ENCODE measurements around the gene STXBP4.

Gene STXBP4, protein sequence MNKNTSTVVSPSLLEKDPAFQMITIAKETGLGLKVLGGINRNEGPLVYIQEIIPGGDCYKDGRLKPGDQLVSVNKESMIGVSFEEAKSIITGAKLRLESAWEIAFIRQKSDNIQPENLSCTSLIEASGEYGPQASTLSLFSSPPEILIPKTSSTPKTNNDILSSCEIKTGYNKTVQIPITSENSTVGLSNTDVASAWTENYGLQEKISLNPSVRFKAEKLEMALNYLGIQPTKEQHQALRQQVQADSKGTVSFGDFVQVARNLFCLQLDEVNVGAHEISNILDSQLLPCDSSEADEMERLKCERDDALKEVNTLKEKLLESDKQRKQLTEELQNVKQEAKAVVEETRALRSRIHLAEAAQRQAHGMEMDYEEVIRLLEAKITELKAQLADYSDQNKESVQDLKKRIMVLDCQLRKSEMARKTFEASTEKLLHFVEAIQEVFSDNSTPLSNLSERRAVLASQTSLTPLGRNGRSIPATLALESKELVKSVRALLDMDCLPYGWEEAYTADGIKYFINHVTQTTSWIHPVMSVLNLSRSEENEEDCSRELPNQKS

DNA sequence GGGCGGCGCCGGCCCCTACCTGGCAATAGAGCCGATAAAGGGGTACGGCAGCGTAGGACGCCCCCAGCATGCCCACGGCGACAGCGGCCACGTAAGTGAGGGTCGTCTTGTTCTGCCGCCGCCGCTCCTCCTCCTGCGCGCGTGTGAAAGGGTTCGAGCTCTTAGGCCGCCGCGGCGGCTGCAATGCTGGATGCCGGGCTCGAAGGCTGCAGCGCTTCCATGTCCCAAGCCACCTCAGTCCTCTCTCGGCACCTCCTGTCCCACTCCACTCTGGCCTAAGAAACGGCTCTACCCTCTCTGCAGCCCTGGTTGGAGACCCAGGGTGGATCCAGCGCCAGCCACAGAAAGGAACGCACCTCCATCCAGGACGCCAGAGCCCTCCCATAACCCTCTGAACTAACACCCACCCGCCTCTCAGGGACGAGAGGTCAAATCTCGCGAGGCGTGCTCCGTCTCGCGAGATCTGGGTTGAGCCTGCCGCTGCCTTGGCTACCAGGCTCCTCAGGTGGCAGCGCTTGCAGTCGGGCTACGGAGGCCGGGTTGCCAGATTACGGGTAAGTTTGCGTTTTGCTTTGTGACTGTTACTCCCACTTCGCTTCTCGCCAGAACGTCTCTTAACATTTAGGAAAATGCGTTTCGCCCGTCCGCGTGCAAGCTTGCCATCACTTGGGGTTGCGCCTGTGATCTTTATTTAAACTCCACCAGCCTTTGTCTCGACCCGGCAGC, at the start of gene STXBP4, which contains the start of gene COX11:
STXBP4 (plus strand) TSS at position 504 of the 726 bp plus-strand sequence. CDS start 17,455 bp downstream, outside the sequence.
COX11 (minus strand) TSS at position 393 of the 726 bp plus-strand sequence; CDS start at position 385, 8 bp downstream.
- DNase-seq (ENCODE audit: low spot score), result peak; percentile 87

DNA sequence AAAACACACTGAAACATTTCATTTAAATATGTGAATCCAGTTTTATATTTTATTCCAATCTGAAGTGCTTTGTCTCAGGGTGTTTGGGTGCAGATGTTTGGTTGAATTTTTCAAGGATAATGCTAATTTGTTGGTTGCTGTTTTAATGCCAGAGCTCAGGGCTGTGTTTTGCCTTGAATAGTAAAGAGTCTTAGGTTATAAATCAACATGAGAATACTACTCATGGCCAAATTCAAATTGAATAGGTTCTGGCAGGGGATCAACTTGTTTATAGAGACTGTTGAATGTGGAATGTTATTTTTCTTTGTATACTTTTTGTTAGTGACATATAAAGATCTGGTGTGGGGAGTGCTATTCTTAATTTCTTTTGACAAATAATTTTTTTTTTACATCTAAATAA, 49.1 kb upstream of the STXBP4 start:
- DNase-seq (ENCODE audit: low spot score), result no peak

DNA sequence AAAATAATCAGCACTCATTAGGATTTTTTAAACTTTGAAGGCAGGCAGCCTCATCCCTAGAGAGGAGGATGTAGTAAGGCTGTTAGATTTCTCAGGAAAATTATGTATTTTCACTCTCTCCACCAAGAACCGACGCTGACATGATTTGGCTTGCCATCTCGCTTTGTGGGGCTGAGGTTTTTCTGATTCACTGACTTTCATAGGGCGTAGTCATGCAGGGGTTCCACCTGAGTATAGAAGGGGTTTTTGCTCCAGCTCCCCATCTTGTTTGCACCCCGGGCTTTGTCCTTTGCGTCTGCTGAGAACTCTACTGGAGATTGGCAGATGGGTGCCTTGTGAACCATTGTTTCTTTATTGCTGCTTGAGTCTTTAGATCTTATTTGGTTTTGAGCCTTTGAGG, 47.7 kb upstream of the STXBP4 start:
- DNase-seq (ENCODE audit: low spot score), result no peak

DNA sequence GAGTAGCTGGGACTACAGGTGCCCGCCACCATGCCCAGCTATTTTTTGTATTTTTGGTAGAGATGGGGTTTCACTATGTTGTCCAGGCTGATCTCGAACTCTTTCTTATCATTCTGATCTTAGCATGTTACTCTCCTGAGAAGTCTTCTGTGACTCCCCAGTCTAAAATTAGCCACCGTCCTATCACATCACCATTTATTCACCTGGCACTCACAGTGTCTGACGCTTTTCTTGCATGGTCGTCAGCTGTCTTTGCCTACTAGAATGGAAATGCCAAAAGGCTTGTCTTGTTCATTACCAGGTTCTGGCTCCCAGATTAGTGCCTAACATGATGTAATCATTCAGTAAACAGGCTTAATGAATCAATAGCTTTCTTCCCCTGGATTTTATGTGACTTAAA, 44.2 kb upstream of the STXBP4 start:
- DNase-seq (ENCODE audit: low spot score), result no peak

DNA sequence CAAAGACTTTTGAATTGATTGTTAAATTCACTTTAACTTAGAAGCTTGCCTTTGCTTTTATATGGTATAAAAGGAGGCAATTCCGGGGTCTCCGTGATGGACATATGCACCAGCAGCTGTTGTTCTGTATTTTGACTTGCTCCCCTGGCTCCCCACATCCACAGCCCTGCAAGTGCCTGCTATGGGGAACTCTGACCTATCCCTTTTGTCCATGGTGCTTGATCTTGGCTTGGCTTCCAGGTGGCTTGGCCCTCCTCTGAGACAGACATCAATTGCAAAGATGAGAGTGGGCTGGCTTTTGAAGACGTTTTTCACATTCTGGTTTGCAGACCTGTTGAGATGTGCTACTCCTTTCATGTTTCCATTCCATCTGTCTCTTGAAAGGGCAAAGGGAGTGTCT, 41.0 kb upstream of the STXBP4 start:
- no peak for DNase-seq (ENCODE audit: low spot score)

DNA sequence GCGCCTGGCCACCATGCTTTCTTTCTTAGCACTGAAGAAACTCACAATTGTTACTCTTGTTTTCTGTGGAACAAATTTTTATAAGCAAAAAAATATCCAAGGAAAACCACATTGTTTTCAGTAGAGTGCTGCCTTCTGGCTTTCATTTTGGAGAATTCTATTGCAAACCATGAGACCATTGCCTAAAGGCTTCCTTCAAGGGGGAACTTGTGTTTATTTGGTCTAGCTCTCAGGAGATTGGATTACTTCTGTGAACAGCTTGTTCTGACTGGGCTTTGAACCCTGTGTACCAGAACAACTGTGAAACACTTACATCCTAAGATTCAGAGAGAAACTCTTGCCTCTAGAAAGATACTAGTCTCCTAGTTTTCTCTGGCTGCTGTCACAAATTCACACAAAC, 35.9 kb upstream of the STXBP4 start:
- DNase-seq (ENCODE audit: low spot score), result no peak

DNA sequence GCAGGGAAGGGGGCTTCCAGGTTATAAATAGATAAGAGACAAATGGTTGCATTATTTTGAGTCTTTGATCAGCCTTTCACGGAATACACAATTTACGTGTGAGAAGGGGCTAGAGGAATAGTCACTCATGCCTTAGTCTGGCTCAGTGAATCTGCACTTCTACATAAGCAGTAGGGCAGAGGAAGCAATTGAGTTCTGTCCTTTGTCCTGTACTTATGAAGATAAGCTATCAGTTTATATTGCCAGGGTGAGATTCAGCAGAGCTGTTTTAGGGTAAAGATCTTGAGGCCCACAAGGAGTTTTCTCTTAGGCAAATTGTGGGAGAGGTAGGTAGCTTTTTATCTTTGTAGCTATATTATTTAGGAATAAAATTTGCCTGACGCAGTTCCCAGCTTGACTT, 34.6 kb upstream of the STXBP4 start:
- no peak for DNase-seq (ENCODE audit: low spot score)

DNA sequence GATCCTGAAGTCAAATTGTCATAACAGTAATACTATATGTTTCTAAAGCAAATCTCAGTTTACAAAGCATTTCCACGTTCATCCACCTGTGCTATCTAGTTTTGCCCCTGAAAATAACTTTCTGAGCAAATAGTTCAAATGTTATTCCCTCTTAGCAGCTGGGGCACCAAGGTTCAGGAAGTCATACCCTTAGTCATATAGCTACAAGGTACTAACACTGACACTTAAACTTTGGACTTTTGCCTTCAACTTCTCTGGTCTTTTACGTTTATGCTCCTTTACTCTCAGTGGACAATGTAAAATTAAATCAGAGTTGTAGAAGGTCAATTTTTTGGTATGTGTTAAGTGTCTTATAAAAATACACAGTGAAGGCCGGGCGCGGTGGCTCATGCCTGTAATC, 33.1 kb upstream of the STXBP4 start:
- DNase-seq (ENCODE audit: low spot score), result no peak

DNA sequence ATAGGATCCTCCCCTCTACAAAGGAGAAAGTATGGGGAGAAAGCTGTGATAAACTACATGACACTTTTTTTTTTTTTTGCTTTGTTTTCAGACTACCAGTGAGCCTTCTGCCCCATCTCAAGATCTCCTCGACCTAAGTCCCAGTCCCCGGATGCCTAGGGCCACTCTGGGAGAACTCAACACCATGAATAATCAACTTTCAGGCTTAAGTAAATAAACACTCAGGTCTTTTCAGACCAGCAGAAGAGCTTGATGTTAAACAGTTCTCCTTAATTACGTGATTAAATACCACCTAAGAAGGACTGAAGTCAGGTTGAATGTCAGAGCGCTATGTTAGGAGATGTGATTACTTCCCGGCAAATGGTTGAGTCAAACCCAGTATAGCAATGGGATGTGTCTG, 31.5 kb upstream of the STXBP4 start:
- DNase-seq (ENCODE audit: low spot score), result no peak

DNA sequence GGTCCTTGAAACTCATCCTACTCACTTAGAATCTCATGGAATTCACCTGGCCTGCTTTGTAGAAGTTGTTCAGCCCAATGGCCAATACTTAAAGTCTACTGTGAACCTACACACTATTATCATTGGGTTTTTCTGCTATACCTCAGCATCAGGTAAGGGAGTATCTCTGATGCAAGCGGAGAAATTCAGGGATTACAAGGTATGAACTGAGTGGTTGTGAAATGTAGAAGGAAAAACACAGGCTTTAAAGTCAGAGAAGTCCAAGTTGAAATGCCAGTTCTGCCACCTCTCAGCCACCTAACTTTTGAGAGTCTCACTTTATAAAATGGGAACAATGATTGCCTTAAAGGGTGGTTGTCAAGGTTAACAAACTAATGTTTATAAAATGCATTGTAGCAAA, 31.1 kb upstream of the STXBP4 start:
- DNase-seq (ENCODE audit: low spot score), result no peak

DNA sequence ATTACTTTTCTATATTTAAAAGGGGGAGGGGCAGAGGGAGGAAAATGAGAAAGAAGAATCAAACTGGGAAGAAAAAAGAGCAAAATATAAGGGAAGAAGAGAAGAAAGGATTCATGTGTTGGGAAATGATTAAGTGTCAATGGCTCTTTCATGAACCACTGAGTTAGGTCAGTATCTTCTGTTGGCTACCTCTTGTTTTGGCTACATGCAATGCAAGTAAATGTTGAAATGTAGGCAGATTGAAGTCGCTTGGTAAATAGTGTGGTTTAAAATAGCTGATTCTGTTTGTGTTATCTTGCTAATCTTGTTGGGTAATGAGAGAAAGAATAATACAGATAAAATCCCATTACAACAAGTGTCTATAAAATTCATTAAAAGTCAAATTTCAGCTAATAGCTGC, 27.3 kb upstream of the STXBP4 start:
- DNase-seq (ENCODE audit: low spot score), result no peak

DNA sequence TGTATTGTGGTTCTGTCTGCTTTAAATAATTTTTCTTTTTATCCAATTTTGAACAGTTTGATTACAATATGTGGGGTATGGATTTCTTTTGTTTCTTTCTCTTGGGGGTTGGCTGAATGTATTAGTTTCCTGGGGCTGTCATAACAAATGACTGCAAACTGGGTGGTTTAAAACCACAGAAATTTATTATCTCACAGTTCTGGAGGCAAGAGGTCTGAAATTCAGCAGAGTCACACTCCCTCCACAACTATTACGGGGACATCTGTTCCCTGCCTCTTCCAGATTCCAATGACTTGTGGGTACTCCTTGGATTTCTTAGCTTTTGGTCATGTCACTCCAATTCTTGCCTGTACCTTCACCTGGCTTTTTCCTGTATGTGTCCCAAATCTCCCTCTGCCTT, 23.8 kb upstream of the STXBP4 start:
- DNase-seq (ENCODE audit: low spot score), result no peak

DNA sequence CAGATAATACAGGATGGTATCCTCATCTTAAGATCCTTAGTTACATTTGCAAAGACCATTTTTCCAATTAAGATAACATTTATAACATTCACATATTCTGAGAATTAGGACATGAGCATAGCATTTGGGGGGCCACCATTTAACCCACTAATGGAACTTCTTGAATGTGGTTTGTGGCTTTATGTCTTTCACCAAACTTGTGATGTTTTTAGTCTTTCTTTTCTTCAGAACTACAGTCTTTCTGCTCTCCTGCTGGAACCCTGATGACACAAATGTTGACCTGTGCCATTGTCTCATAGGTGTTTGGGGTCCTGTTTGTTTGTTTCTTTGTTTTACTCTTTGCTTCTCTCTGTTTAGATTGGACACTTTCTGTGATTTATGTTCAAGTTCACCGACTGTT, 23.3 kb upstream of the STXBP4 start:
- DNase-seq (ENCODE audit: low spot score), result no peak

DNA sequence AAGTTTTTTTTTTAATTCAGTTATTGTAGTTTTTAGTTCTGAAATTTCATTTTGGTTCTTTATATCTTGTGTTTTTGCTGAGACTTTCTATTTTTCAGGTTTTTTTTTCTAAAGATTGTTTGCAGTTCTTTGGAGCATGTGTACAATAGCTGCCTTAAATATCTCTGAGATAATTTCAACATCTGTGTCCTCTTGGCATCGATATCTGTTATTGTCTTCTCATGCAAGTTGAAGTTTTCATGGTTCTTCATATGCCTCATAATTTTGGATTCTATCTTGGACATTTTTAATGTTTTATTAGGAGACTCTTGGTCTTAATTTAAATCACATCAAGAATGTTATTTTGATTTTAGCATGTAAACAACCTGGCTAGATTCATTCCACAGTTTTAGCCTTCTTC, 22.9 kb upstream of the STXBP4 start:
- DNase-seq (ENCODE audit: low spot score), result no peak

DNA sequence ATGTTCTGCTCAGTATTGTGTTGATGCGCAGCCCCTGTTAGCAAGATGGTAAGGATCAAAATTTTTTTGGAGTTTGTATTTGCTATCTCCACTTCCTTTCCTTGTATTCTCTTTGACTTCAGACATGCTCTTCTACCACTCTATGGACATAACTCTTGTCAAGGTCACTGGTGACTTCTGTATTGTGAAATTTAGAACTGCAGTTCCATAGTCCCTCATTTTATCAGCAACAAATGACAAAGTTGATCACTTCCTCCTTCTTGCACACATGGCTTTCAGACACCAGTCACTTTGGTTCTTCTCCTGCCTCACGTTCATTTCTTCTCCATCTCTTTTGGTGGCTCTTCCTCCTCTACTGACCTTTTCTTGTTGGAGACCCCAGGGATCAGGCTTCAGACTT, 21.2 kb upstream of the STXBP4 start:
- DNase-seq (ENCODE audit: low spot score), result no peak

DNA sequence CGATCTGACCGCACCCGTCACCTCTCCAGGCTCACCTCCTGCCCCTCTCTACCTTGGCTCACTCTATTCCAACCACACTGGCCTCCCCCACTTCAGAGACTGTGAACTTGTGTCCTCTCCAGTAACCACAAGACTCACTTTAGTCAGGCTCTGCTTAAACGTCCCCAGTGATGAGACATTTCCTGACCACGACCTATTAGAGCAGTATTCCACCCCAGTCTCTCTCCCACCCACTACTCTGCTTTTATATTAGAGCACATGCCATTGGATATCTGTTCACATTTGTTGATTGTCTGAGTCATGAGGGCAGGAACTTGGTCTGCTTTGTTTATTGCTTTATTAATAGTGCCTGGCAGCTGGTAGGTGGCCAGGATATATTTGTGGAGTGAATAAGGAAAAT, 20.2 kb upstream of the STXBP4 start:
- no peak for DNase-seq (ENCODE audit: low spot score)

DNA sequence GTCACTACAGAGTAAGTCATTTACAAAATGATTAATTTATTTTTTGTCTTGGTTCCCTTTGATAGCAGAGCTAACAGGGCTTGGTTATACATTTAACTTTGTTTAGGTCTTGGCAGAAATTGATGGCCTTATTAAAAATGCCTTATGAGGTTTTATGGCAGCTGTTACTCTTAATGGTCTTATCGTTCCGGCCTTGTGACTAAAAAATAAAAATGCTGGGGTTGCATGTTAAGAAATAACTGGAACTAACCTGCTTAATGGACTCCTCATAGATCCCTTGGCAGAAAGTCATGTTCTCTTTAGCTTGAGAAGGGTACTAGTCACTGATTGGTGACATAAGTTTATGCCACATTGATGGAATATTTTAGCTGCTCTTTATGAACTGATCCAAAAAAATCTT, 18.4 kb upstream of the STXBP4 start:
- DNase-seq (ENCODE audit: low spot score), result no peak

DNA sequence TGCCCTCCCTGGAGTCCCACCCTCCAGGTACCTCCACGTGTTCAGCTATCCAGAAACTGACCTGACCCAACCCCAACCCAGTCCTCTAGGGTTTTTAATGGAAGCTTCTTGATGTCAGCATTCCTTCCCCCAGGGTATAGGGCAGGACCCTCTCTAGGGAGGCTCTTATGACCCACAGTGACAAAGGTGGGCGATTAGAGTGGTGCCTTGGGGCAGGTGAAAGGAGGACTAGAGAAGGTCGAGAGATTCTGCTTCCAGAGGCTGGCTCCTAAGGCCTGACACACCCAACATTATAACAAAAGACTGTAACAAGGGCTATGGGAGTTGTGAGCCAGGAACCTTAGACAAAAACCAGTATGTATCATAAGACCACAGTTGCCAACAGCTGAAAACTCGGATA, 17.3 kb upstream of the STXBP4 start:
- DNase-seq (ENCODE audit: low spot score), result no peak

DNA sequence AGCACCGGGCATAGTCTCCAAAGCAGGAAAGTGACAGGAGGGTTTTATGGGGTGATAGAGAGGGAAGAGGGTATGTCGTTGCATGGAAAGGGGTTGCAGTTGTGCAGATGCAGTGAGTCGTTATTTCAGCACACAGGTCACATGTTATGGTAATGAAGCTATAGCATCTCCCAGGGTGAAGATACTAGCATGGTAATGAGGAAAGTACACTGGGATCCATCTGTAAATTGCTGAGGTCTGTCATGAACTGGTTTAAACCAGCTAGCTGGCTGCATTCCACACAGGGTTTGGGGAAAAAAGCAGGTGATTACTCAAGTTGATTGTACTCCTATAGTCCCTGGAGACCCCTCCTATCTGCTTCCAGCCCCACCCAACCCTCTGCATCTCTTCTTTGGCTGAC, 11.8 kb upstream of the STXBP4 start:
- DNase-seq (ENCODE audit: low spot score), result no peak

DNA sequence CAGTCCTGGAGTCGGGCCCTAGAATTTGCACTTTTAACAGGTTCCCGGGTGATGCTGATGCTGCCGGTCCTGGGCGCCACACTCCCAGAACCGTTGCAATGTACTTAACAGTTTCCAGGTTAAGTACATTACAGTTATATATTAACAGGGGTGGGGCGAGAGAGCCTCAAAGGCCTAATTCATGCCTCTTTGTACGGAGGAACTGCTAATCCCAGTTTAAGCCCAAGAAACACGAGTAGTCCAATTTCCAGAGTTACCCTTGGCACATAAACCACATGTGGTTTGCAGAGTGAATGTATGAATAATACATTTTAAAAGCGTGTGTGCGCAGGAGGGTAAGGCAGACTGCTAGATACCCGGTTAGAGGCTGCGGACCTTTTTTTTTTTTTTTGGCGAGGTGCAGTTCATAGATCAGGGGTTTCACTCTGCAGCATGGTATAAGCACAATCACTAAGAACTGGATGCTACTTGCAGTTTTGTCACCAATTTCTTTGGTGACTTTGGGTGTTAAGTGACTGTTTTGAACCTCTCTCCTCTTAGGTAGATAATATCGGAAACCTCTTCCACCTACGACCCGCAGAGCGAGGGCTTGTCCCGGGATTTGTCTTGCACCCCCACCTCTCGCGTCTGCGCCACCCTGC, 824 bp upstream of the STXBP4 start:
- peak; percentile 39 for DNase-seq (ENCODE audit: low spot score)

DNA sequence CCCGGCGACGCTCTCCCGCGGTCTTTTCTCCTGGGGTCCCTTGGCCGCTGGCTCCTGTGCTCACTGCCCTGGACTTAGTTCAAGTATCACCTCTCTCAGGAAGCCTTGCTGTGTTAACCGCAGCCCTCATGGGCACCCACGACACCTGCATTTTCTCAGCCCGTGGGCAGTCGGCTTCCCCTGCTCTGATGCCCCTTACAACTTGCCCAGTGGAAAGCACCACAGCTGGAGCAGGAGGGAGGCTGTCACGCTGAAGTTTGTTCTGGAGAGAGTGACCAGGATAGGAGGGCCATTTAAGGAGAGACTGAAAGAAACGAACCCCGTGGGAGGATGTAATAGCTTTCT, 395 bp downstream of the STXBP4 start:
- no peak for DNase-seq (ENCODE audit: low spot score)

DNA sequence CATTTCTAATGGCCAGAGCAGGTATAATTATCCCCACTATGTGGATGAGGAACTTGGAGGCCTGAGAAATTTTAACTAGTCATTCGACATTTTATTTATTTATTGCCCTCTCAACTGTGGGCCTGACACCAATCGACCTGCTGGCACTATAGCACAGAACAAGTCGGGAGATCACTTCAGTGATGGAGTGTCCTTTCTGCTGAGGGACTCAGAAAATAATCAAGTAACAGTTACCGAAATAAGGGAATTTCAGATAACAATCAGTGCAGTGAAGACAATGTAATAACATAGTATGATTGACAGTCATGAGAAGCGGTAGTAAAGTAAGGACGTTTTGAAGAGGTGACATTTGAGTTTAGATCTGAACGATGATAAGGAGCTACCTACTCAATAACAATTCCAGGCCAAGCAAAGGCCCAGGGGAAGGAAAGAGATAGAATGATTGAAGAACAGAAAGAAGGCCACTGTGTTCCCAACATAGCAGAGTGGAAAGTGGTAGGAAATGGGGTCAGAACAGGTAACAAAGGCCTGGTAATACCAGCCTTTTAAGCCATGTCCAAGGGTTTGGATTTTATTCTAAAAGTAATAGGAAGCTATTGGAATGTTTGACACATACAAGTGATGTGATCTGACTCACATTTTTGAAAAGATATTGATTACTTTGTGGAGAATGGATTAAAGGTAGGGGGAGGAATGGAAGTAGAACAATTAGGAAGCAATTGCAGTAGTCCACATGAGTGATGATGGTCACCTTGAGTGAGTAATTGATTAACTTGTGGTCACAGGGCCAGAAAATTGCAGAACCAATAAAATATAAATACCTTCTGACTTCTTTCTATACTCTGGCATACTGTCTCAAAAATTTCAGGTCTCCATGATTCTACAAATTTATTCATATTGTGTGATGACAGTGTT, 1.4 kb downstream of the STXBP4 start:
- no peak for DNase-seq (ENCODE audit: low spot score)

All from germinal center (tissue), 1 donor.